Stimulated activated CD4-positive, alpha-beta T cell treated with anti-CD3 and anti-CD28 coated beads, Interleukin-12 subunit alpha, Interleukin-12 subunit beta, amount 100 ng/mL, for 48 hours (primary cell): ENCODE results near the gene UBAC2.

Source experiments
- DNase-seq, 3 donors: peaks; one replicate each; pipeline ENCODE4 v3.0.0-alpha.2; 2020; ENCODE audit warnings: low read depth in 2 of 3, low spot score in 1 of 3

UBAC2 gene

GRCh38 chr13:99431927-99432608 lies 231.4 kb downstream of the UBAC2 start:
- DNase-seq, result no peak

GRCh38 chr13:99432609-99433542 lies 232.2 kb downstream of the UBAC2 start:
- peak; percentile 83 to 95 (median 90) for DNase-seq

DNA sequence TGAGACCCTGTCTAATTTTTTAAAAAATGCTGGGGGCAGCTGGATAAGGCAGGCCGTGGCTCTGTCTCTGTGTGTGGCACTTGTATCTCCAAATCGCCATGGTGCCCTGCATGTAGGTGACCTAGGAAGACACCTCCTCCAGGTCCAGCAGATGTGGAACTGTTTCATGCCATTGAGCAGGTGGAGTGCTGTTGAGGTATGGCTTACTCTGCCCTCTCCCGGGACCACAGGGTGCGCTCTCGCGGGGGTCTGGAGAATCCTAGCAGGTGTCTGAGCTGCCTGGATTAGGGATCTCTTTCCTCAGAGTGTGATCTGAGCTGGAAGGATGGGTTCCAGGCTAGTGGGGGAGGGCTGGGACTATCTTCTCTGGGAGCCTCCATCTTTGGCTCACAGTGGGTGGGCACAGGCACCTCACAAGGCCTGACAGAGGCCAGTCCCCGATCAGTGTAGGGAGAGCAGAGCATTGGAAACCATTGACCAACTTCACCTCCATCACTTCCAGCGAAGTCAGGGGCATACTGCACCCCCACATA lies 233.0 kb downstream of the UBAC2 start:
- no peak for DNase-seq

- DNase-seq, result peak; percentile 60 to 85 (median 71)
Measured at GRCh38 chr13:99434258-99434788, 233.7 kb downstream of the UBAC2 start.

DNA sequence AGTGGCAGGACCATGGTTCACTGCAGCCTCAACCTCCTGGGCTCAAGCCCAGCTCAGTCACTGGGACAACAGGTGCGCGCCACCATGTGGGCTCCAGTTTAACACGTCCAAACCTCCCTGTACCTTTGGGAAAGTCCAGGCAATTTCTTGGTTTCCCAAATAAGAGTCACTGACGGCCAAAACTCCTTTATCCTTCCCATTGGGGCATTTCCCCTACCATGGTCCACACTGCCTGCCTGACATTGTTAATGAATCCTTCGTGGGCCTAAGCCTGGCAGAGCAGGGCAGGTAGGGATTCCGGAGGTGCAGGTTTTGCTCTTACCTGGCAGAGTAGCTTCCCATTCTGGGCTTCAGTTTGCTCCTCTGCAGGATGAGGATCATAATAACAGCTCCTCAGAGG lies 234.5 kb downstream of the UBAC2 start:
- DNase-seq, result no peak

GRCh38 chr13:99435998-99436397 lies 235.3 kb downstream of the UBAC2 start:
- DNase-seq, result no peak
